ENCODE results near the gene DYNC1H1.

Gene DYNC1H1

GRCh38 chr14:101954501-101954900 is 9.9 kb upstream of the DYNC1H1 start:
- H3K4me1 Mint-ChIP-seq = peaks cover 2% of the 10 kb centered on the region
- no peak for DNase-seq (ENCODE audit: low spot score in 2 of 2)

DNA sequence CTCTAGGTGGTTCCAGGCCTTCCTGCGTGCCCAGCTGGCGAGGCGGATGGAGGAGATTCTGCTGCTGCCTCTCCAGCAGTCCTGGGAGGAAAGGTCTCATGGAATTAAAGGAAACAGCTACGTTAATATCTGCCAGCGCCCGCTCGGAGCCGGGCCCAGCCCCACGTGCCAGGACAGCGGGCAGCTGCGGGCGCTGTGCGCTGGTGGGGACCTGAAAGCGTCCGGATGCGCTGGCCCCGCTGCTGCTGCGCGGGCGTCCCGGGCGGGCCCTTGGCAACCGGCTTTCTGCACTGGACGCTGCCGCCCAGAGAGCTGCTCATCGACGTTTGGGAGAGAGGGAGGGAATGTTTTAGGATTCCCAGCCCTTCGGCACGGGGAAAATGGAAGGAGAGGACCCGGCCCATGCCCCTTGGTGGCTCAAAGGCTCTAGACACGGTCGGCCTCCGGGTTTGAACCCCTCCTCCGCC is 8.6 kb upstream of the DYNC1H1 start:
- no peaks in the 10 kb centered on the region for H3K27me3 Mint-ChIP-seq
- no peaks in the 10 kb centered on the region for H3K9me3 Mint-ChIP-seq
- ATAC-seq (ENCODE audit: low read depth) (no peak), DNase-seq (ENCODE audit: low spot score in 2 of 2) (no peak)
- H3K36me3 Mint-ChIP-seq = no peaks in the 10 kb centered on the region
- H3K4me3 Mint-ChIP-seq = no peak overlapping the region
- no peak overlapping the region for H3K27ac Mint-ChIP-seq
- H3K4me1 Mint-ChIP-seq = peaks cover 4% of the 10 kb centered on the region

More at GRCh38 chr14:101954501-101954900, 9.9 kb upstream of the DYNC1H1 start:
- H3K36me3 Mint-ChIP-seq = no peaks in the 10 kb centered on the region
- no peak overlapping the region for H3K4me3 Mint-ChIP-seq
- no peak for ATAC-seq (ENCODE audit: low read depth)
- H3K9me3 Mint-ChIP-seq = no peaks in the 10 kb centered on the region
- H3K27me3 Mint-ChIP-seq = no peaks in the 10 kb centered on the region
- H3K27ac Mint-ChIP-seq = no peak overlapping the region

DNA sequence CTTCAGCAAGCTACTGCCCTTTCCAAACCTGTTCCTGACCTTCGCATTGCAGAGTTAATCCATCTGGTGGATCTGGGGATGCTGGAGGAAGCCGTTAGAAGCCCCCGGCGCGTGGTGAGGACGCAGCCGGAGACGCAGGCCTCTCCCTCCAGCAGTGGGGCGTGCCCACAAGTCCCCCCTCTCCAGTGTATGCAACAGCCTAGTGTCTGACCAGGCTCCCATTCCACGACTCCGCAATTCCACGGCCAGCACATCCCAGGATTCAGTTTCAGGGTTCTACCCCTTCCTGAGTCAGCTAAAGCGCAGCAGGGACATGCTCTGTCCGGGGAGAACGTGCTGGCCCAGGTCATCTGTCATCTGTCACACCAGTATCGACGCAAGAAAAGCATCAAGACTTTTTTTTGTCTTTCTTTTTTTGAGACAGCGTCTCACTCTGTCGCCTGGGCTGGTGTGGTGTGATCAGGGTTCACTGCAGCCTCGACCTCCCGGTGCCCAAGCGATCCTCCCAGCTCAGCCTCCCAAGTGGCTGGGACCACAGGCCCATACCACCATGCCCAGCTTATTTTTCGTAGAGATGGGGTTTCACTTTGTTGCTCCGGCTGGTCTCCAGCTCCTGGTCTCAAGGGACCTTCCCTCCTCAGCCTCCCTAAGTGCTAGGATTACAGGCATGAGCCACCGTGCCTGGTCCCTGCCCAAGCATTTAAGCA is 8.0 kb upstream of the DYNC1H1 start:
- DNase-seq (ENCODE audit: low spot score in 2 of 2) (no peak), ATAC-seq (ENCODE audit: low read depth) (no peak)
- Mint-ChIP-seq H3K27me3 (no peaks in the 10 kb centered on the region), H3K36me3 (no peaks in the 10 kb centered on the region), H3K4me3 (no peak overlapping the region), H3K4me1 (peaks cover 5% of the 10 kb centered on the region), H3K27ac (no peak overlapping the region), H3K9me3 (no peaks in the 10 kb centered on the region)

DNA sequence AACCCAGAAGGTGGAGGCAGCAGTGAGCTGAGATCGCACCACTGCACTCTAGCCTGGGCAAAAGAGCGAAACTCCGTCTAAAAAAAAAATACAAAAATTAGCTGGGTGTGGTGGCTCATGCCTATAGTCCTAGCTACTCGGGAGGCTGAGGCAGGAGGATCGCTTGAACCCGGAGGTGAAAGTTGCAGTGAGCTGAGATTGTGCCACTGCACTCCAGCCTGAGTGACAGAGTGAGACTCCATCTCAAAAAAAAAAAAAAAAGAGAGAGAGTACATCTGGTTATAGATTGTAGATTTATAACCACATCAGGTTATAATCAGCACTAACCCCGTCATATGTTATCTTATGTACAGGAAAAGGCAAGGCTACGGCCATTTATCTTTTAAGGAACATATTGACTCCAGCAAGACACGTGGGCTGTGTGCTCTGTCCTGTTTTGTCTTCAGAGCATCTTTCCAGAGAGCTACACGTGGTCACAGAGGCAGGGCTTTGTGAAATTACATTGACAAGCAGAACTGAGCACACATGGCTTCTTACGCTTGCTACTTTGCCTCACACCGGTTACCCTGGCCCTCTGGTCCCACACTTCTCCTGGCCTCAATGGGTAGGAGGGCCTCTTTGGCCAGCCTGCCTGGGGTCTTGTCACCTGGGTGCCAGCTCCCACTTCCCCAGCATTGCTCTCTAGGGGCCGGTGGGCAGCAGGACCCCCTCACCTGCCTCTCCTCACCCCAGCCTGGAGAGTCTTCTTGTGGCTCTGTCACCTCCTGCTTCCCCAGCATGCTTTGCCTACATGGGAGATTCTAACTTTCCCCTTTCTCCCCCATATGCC is 6.8 kb upstream of the DYNC1H1 start:
- DNase-seq (ENCODE audit: low spot score in 2 of 2) = no peak
- H3K9me3 Mint-ChIP-seq = no peaks in the 10 kb centered on the region

GRCh38 chr14:101958418-101959180 is 5.8 kb upstream of the DYNC1H1 start:
- DNase-seq (ENCODE audit: low spot score in 2 of 2) (no peak), ATAC-seq (ENCODE audit: low read depth) (no peak)
- H3K36me3 Mint-ChIP-seq = no peaks in the 10 kb centered on the region
- H3K27ac Mint-ChIP-seq = no peak overlapping the region
- peaks cover 7% of the 10 kb centered on the region for H3K4me1 Mint-ChIP-seq
- H3K4me3 Mint-ChIP-seq = no peak overlapping the region
- H3K27me3 Mint-ChIP-seq = no peaks in the 10 kb centered on the region
- no peaks in the 10 kb centered on the region for H3K9me3 Mint-ChIP-seq

More for the DNA sequence above, 6.8 kb upstream of the DYNC1H1 start:
- Mint-ChIP-seq H3K4me1 (peaks cover 7% of the 10 kb centered on the region), H3K27me3 (no peaks in the 10 kb centered on the region), H3K36me3 (no peaks in the 10 kb centered on the region), H3K4me3 (no peak overlapping the region), H3K27ac (no peak overlapping the region)
- ATAC-seq (ENCODE audit: low read depth) = no peak

- Mint-ChIP-seq H3K4me3 (no peak overlapping the region), H3K9me3 (no peaks in the 10 kb centered on the region), H3K27ac (no peak overlapping the region), H3K36me3 (no peaks in the 10 kb centered on the region), H3K27me3 (no peaks in the 10 kb centered on the region), H3K4me1 (peaks cover 12% of the 10 kb centered on the region)
- ATAC-seq (ENCODE audit: low read depth) (no peak), DNase-seq (ENCODE audit: low spot score in 2 of 2) (no peak)
Measured at GRCh38 chr14:101959277-101959676, 5.1 kb upstream of the DYNC1H1 start.

DNA sequence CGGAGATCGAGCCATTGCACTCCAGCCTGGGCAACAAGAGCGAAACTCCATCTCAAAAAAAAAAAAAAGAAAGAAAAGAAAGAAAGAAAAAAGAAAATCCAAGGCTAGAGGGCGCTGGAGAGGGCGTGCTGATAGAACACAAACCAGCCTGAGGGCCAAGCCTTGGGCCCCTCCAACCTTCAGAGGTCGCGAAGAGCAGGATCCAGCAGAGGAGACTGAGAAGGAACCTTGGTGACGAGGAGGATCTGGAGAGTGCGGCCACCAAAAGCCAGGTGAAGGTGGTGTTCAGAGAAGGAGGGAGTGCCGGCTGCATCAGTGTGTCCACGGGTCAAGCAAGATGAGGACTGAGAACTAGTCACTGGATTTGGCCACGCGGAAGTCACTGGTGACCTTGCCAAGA is 4.1 kb upstream of the DYNC1H1 start:
- Mint-ChIP-seq H3K4me1 (peaks cover 12% of the 10 kb centered on the region), H3K4me3 (no peak overlapping the region), H3K27me3 (no peaks in the 10 kb centered on the region), H3K27ac (no peak overlapping the region), H3K9me3 (no peaks in the 10 kb centered on the region), H3K36me3 (no peaks in the 10 kb centered on the region)
- ATAC-seq (ENCODE audit: low read depth) (no peak), DNase-seq (ENCODE audit: low spot score in 2 of 2) (no peak)

DNA sequence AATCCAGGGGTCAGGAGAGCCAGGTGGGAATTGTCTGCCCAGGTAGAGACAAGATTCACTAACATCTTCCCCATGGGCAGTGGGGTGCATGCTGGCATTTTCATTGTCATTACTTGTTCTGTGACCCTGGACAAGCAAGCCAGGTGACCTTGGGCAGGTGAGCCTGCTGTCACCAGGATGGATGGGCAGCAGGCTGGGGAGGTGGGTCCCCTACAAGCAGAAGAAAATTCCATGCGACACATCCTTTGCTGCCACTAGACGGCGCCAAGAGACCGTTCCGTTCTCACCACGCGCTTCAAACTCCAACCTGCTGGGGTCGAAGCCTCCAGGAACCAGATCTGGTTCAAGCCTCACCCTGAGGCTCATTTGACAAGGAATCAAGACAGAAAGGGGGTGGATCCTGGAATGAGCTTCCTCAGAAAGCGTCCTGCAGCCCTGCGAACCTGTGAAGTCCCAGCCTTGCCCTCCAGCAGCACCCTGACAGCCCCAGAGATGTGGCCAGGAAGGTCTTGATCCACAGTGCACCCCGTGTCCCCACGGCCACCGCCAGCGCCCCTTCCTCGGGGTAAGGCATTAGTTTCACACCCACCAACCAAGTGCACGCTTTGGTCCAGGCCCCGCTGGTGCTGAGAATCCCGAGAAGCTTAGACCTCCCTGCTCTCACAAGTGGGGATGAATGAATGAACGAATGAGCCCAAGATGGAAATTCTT is 3.2 kb upstream of the DYNC1H1 start:
- H3K36me3 Mint-ChIP-seq = no peaks in the 10 kb centered on the region
- no peaks in the 10 kb centered on the region for H3K27me3 Mint-ChIP-seq
- no peak overlapping the region for H3K27ac Mint-ChIP-seq
- DNase-seq (ENCODE audit: low spot score in 2 of 2) (peak; percentile 71 to 73), ATAC-seq (ENCODE audit: low read depth) (peak; percentile 25)
- H3K9me3 Mint-ChIP-seq = no peaks in the 10 kb centered on the region
- no peak overlapping the region for H3K4me3 Mint-ChIP-seq
- peaks cover 12% of the 10 kb centered on the region for H3K4me1 Mint-ChIP-seq

- ATAC-seq (ENCODE audit: low read depth) (no peak), DNase-seq (ENCODE audit: low spot score in 2 of 2) (no peak)
- H3K27ac Mint-ChIP-seq = no peak overlapping the region
- no peak overlapping the region for H3K4me3 Mint-ChIP-seq
- peaks cover 12% of the 10 kb centered on the region for H3K4me1 Mint-ChIP-seq
- no peaks in the 10 kb centered on the region for H3K27me3 Mint-ChIP-seq
- no peaks in the 10 kb centered on the region for H3K36me3 Mint-ChIP-seq
- H3K9me3 Mint-ChIP-seq = no peaks in the 10 kb centered on the region
Measured at GRCh38 chr14:101961746-101962502, 2.4 kb upstream of the DYNC1H1 start.

DNA sequence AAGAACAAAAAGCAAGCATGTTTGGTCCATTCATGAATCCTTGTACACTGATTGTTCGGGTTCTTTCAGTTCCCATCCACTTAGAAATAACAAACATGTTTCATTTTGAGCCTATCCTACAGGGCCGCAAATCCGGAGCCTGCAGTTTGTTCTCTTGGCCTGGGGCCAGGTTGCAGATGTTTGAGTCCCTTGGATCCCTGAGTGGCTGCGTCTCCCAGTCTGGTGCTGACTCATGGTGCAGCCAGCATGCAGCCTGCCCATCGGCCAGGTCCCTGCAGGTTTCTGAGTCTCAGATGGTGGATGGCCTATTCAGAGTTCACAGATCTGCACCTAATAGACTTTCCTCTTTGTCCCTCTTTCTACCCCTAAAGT is 1.9 kb upstream of the DYNC1H1 start:
- Mint-ChIP-seq H3K27me3 (no peaks in the 10 kb centered on the region), H3K4me3 (no peak overlapping the region), H3K27ac (no peak overlapping the region), H3K9me3 (no peaks in the 10 kb centered on the region), H3K4me1 (peaks cover 14% of the 10 kb centered on the region), H3K36me3 (no peaks in the 10 kb centered on the region)
- DNase-seq (ENCODE audit: low spot score in 2 of 2) = no peak
- ATAC-seq (ENCODE audit: low read depth) = no peak

DNA sequence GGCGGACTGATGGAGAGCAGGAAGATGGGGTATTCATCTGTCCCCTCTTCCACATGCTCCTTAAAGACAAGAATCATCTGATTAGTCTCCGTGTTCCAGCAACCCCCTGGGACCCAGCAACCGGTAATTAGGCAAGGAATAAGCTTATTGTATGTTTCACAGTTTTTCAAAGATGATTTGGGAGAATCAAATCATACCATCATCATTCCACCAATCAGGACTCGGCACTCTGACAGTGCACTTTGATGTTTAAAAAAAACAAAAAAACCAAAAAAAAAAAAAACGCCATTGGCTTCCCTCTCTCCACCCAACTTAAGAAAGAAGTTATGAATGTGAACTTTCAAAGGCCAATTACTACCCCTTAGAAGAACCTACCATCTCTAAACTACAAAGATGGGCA is 1.3 kb upstream of the DYNC1H1 start:
- no peaks in the 10 kb centered on the region for H3K36me3 Mint-ChIP-seq
- H3K27ac Mint-ChIP-seq = no peak overlapping the region
- ATAC-seq (ENCODE audit: low read depth) = no peak
- H3K4me1 Mint-ChIP-seq = peaks cover 15% of the 10 kb centered on the region
- no peaks in the 10 kb centered on the region for H3K9me3 Mint-ChIP-seq
- no peak overlapping the region for H3K4me3 Mint-ChIP-seq
- no peak for DNase-seq (ENCODE audit: low spot score in 2 of 2)
- H3K27me3 Mint-ChIP-seq = no peaks in the 10 kb centered on the region

DNA sequence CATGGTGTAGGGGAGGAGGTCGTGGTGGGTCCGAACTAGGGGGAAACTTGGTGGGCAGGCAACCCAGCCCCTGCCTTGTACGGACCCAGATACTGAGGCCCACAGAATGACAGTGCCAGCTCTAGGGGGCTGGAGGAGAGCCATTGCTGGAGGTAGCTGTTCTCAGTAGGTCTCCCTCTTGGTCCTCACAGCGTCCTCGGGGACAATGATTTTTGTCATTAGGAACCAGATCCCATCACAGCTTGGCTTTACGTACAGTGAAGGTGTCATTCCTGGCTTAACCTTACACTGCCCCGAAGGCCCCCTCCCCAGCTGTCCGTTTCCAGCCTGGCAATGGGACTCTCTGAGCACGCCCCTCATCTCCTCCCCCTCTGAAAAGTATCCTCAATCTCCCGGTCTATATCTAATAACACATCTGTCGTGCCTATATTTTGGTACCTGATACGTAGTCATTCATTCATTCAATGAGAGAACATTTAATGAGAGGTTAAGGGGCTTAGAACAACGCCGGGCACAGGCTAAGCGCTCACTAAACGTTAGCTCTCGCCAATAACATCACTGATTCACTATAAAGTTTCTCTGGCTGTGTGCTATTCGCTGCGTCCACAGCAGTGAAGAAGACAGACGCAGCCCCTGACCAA is 597 bp upstream of the DYNC1H1 start:
- Mint-ChIP-seq H3K27me3 (no peaks in the 10 kb centered on the region), H3K27ac (no peak overlapping the region), H3K4me1 (peaks cover 17% of the 10 kb centered on the region), H3K4me3 (peak overlapping the region; percentile 49), H3K9me3 (no peaks in the 10 kb centered on the region), H3K36me3 (no peaks in the 10 kb centered on the region)
- ATAC-seq (ENCODE audit: low read depth) (no peak), DNase-seq (ENCODE audit: low spot score in 2 of 2) (no peak)

- no peaks in the 10 kb centered on the region for H3K9me3 Mint-ChIP-seq
- peak; percentile 36 to 57 for DNase-seq (ENCODE audit: low spot score in 2 of 2)
- peak overlapping the region; percentile 92 for H3K4me3 Mint-ChIP-seq
- peaks cover 23% of the 10 kb centered on the region for H3K4me1 Mint-ChIP-seq
- no peaks in the 10 kb centered on the region for H3K27me3 Mint-ChIP-seq
- peaks cover 3% of the 10 kb centered on the region for H3K36me3 Mint-ChIP-seq
- H3K27ac Mint-ChIP-seq = peak overlapping the region; percentile 68
- ATAC-seq (ENCODE audit: low read depth) = peak; percentile 37
Measured at GRCh38 chr14:101965181-101965544, 790 bp downstream of the DYNC1H1 start.

Measured in memory B cell (primary cell).